C1 segment of cervical spinal cord (tissue), 14 donors: ENCODE measurements around the gene DOC2A.
"Not testable (repeated sequence)": the region's sequence is repeated elsewhere in the genome, so short reads cannot be mapped to it uniquely, and the experiment has no call there.

Experiments
- DNase-seq, 14 donors: peaks; one replicate each; lab custom pipeline; 2025; lab: John Stamatoyannopoulos, UW

The DOC2A gene

DNA sequence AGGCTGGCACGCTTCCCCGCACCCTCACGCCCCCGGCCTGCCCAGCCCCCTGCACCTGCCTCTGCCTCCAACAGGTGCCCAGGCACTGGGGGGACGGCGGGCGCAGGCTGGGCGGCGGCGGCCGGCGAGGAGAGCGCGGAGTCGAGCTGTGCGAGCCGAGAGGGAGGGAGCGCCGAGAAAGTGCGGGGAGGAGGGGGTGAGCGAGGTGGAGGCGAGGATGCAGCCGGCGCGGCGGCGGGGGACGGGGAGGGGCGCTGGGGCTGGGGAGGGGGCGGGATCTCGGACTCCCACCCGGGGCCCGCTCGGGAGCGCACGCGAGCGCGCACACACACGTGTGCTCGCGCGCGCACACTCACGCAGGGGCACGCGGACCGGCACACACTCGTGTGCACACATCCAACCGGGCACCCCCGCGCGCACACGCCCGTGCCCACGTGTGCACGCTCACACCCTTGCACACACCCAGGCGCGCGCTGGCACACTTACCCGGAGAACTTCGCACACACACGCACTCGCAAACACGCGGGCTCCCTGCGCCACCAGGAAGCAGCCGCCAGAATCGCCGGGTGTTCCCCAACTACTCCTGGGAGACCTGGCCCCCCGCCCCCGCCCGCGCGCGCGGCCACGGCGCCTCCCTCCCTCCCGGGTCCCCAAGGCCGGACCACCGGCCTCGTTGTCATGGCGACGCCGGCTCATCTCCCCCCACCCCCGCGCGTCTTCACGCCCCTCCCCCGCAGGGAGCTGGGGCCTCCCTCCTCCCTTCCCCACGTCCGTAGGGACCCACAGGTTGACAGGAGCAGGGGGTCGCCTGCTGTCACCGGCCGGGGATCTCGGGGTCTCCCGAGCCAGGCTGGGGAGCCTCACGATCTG, at the start of gene DOC2A:
TSS of gene DOC2A (minus strand) at position 184 of the 870 bp plus-strand sequence. CDS start 805 bp downstream, outside the sequence.
- peak in 1 of 14 donors; percentile 44 for DNase-seq

- DNase-seq, result no peak
These were observed 49.5 kb upstream of the DOC2A start for GRCh38 chr16:30060346-30060745.

DNA sequence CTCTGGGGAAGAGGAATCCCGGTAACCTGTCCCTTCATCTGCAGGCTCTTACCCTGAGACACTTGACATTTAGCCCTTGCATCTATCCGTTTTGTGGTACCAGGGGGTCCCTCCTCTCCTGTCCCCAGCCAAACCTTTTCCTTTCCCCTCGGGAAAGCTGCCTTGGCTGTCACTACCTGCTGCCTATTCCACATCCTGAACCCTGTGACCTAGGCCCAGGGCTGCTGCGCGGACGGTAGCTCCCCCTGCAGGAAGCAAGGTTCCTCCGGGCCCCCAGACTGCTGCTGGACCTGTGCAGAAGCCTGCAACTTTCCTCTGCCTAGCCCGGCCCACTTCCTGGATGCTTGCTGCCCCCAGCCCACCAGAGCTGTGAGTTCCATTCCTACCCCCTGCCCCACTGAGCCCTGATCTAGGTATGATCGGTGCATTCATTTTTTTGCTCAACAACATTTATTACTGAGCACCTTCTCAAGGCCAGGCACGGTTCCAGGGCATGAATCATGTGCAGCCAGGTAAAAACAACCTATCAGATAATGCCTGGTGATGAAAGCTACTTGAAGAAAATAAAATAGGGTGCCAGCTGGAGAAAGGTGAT, 44.2 kb upstream of the DOC2A start:
- no peak for DNase-seq

DNA sequence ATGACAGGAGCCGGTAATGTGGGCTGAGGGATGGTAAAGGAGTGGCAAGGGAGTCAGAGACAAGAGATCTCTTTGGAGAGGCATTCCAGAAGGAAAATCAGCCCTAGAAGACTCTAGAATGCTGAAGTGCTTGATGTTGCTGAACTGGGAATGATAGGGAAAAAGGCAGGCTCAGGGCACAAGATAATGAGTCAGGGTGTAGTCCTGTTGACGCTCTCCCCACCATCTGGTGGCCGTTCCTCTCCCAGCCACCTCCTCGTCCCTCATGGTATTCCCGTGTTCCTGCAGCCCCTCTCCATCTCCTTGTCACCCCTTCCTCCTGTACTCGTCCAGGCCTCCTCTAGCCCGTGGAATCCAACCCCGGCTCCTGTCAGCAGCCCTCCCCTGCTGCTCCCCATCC, 43.6 kb upstream of the DOC2A start:
- no peak for DNase-seq

GRCh38 chr16:30053376-30054015, 42.7 kb upstream of the DOC2A start:
- no peak for DNase-seq

GRCh38 chr16:30052671-30053372, 42.0 kb upstream of the DOC2A start:
- peak; percentile 45 to 89 (median 78) for DNase-seq

DNA sequence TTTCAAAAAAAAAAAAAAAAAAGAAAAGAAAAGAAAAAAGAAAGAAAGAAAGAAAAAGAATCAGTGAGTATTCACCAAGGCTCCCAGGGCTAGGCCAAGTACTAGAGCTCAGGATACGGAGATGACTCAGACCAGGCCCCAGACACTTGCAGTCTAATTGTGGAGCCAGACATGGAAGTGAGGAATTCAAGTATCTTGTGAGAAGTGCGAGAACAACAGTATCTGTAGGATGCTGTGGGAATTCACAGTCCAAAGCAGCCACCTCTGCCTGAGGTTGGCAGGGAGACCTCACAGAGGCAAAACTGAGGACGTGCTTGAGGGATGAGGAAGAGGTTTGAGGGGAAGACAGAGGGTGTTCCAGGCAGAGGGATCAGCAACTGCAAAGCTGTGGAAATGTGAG, 40.7 kb upstream of the DOC2A start:
- DNase-seq, result no peak

DNA sequence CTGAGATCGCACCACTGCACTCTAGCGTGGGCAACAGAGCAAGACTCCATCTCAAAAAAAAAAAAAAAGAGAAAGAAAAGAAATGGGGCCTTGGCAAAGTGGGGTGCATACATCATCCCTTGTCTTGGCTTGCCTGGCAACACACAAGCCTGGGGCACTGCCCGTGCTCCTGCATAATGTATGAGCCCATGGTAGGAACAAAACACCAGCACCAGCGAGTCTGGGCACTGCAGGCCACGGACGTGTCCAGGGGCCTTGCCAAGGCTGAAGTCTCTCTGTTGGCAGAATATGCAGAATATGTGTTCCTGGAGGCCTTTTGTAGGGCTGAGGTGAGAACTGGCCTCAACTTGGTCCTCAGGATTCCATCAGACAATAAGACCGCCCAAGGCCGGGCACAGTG, 39.0 kb upstream of the DOC2A start:
- DNase-seq, result peak in 9 of 14 donors; percentile 31 to 79 (median 59)

GRCh38 chr16:30046588-30046987, 35.8 kb upstream of the DOC2A start:
- DNase-seq, result no peak

GRCh38 chr16:30046178-30046577, 35.4 kb upstream of the DOC2A start:
- DNase-seq, result no peak

GRCh38 chr16:30041841-30042240, 31.0 kb upstream of the DOC2A start:
- no peak for DNase-seq

GRCh38 chr16:30040690-30041089, 29.9 kb upstream of the DOC2A start:
- DNase-seq, result not testable (repeated sequence)

GRCh38 chr16:30040221-30040620, 29.4 kb upstream of the DOC2A start:
- DNase-seq, result no peak

DNA sequence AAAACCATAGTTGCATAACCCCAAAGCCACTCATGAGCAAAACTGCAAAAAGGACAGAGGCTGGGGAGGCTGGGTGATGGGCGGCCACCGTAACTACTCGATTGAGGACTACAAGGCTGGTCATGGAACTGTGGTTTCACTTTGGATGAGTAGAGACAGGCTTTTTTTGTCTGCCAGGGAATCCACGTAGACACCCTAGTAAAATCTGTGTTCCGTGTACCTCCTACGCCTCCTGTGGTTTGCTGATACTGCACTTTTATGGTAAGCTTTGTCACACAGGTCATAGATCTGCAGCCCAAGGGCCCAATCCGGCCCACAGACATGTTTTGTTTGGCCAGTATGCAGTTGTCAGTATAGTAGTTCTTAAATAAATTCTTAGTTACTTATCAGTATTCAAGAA, 22.4 kb upstream of the DOC2A start:
- DNase-seq, result no peak

- DNase-seq, result peak in 8 of 14 donors; percentile 10 to 59 (median 22)
These were observed 21.4 kb upstream of the DOC2A start for GRCh38 chr16:30032083-30032819.

GRCh38 chr16:30031477-30031918, 20.7 kb upstream of the DOC2A start:
- DNase-seq, result peak in 1 of 14 donors; percentile 39

- peak in 2 of 14 donors; percentile 24 to 81 for DNase-seq
These were observed 20.1 kb upstream of the DOC2A start, which contains the start of gene TLCD3B for GRCh38 chr16:30030841-30031413. TLCD3B (minus strand) TSS chr16:30031271; CDS start chr16:30030527, 744 bp downstream.

DNA sequence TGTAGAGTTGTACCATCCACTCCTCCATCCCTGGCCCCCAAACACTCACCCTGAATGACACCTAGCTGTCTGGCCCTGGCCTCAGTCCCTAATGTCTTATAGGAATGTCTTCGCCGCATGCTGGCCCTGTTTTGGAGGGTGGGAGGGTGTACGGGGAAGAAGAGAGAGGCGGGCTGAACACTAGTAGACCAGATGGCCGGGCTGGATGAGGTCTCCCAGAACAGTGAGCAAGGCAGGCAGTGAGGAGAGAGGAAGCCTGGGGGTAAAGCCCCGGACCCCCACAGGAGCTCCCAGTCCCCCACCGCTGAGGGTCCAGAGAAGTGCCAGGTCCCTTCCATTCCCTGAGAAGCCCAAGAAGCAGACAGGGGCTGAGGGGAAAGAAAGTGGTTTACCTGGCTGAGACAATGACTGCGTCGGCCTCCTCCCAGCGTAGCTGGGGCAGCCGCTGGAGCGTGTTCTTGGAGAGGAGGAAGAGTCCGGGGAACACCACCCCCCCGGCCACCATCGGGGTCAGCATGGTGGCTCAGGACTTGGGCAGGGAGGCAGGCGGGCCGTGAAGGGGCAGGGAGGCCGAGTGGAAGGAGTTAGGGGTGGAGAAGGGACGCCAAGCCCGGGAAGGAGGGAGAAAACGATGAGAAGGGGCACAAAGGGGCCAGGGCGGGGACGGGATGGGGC, 19.3 kb upstream of the DOC2A start:
- peak in 1 of 14 donors; percentile 44 for DNase-seq

DNA sequence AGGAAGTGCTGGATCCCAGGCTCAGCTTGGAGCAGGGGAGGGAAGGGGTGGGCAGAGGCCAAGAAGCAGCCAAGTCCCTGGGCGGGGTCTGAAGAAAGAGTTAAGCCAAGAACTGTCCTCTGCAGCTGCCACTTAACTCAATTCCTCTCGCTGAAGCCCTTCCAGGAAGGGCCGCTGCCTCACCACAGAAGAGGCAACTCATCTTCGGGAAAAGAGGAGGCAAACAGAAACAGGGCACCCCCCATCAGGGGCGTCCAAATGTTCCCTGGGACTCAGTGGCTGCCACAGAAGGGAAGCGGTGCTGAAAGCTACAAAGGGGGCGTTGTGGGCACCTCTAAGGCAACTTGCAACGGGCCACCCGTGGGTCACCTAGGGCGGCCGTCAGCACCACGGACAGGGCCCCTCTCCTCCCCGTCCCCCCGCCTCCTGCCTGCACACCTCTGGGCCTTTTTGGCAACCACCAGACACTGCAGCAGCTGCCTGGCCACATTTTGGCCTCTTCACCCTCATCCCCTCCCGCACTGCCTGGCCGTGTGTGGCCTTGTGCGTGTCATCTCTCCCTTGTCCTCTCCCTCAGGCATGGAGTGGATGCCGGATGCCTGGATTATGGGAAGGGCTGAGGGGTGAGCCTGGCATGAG, 17.7 kb upstream of the DOC2A start:
- DNase-seq, result peak in 1 of 14 donors; percentile 73
